Liver (tissue), 9 donors: ENCODE results near the gene PLOD3. TPM values are rescaled to one million over a fixed set of nuclear protein-coding genes. Genes with fewer than 3 reads are reported as not detected.

Source experiments
- DNase-seq: peaks from one replicate; pipeline ENCODE4 v3.0.0-alpha.2; 2017; ENCODE audit warnings: low spot score
- H3K27ac ChIP-seq, 2 donors: one replicate each; pipeline ENCODE4 v1.7.0; 2013; ENCODE audit warnings: inconsistent platforms in 2 of 2, low read length in 2 of 2, control low read depth in 1 of 2, low read depth in 1 of 2, mild to moderate bottlenecking in 1 of 2
- H3K27me3 ChIP-seq, 4 donors: one replicate each; pipeline versions ENCODE4 v1.6.1 to v1.7.0; 2013; ENCODE audit warnings: low read length in 3 of 4, inconsistent platforms in 1 of 4, mild to moderate bottlenecking in 1 of 4, moderate library complexity in 1 of 4; ENCODE audit not compliant: control insufficient read depth in 4 of 4, insufficient read depth in 4 of 4
- H3K36me3 ChIP-seq, 4 donors: one replicate each; pipeline versions ENCODE4 v1.6.1 to v1.7.0; 2013; ENCODE audit warnings: low read length in 3 of 4, mild to moderate bottlenecking in 3 of 4, low read depth in 1 of 4, moderate library complexity in 1 of 4; ENCODE audit not compliant: control insufficient read depth in 4 of 4, insufficient read depth in 3 of 4
- H3K4me1 ChIP-seq, 4 donors: one replicate each; pipeline versions ENCODE4 v1.6.1 to v1.7.0; 2013; ENCODE audit warnings: low read length in 3 of 4, mild to moderate bottlenecking in 3 of 4, moderate library complexity in 1 of 4; ENCODE audit not compliant: control insufficient read depth in 4 of 4, insufficient read depth in 4 of 4
- H3K4me3 ChIP-seq, 3 donors: one replicate each; pipeline versions ENCODE4 v1.6.1 to v1.7.0; 2013; ENCODE audit warnings: low read length in 3 of 3, control low read depth in 1 of 3, low read depth in 1 of 3, mild to moderate bottlenecking in 1 of 3
- H3K9ac ChIP-seq, 2 donors: one replicate each; pipeline ENCODE4 v1.7.0; 2013; ENCODE audit warnings: low read length in 2 of 2, mild to moderate bottlenecking in 2 of 2, moderate library complexity in 2 of 2, control low read depth in 1 of 2, low read depth in 1 of 2
- H3K9me3 ChIP-seq, 4 donors: one replicate each; pipeline versions ENCODE4 v1.6.1 to v1.7.0; 2013; ENCODE audit warnings: low read length in 3 of 4; ENCODE audit not compliant: control insufficient read depth in 4 of 4
- CTCF ChIP-seq: fragments of 150-350 bp; IDR thresholded peaks from 2 replicates; pipeline ENCODE4 v1.5.1; 2017; ENCODE audit warnings: improper control_type of control experiment, low read depth, low read length; ENCODE audit not compliant: missing input control
- EGR1 ChIP-seq, 2 donors: IDR thresholded peaks; 2 replicates each; pipeline ENCODE4 v1.6.1; 2016 to 2018; ENCODE audit warnings: antibody characterized with exemption in 2 of 2, low read depth in 2 of 2
- FOXA1 ChIP-seq: IDR thresholded peaks from 2 replicates; pipeline ENCODE4 v1.6.1; 2016; ENCODE audit warnings: antibody characterized with exemption
- FOXA2 ChIP-seq: IDR thresholded peaks from 2 replicates; pipeline ENCODE4 v1.6.1; 2016; ENCODE audit warnings: antibody characterized with exemption
- GABPA ChIP-seq, 2 donors: IDR thresholded peaks in 1 of 2; conservative IDR thresholded peaks in 1 of 2; 2 replicates each; pipeline ENCODE4 v1.6.1; 2016; ENCODE audit warnings: antibody characterized with exemption in 2 of 2, mild to moderate bottlenecking in 1 of 2, moderate library complexity in 1 of 2
- HNF4A ChIP-seq, 2 donors: conservative IDR thresholded peaks; 2 replicates each; pipeline ENCODE4 v1.6.1; 2016; ENCODE audit warnings: antibody characterized with exemption in 2 of 2, mild to moderate bottlenecking in 2 of 2
- HNF4G ChIP-seq: IDR thresholded peaks from 2 replicates; pipeline ENCODE4 v1.6.1; 2016; ENCODE audit warnings: antibody characterized with exemption
- JUND ChIP-seq, 2 donors: IDR thresholded peaks; 2 replicates each; pipeline ENCODE4 v1.6.1; 2016; ENCODE audit warnings: antibody characterized with exemption in 2 of 2
- MAX ChIP-seq: IDR thresholded peaks from 2 replicates; pipeline ENCODE4 v1.6.1; 2016; ENCODE audit warnings: antibody characterized with exemption
- NR2F2 ChIP-seq: IDR thresholded peaks from 2 replicates; pipeline ENCODE4 v1.6.1; 2016; ENCODE audit warnings: antibody characterized with exemption
- RAD21 ChIP-seq, 2 donors: IDR thresholded peaks; 2 replicates each; pipeline ENCODE4 v1.6.1; 2016; ENCODE audit warnings: antibody characterized with exemption in 2 of 2, mild to moderate bottlenecking in 2 of 2
- REST ChIP-seq: IDR thresholded peaks from 2 replicates; pipeline ENCODE4 v1.6.1; 2016; ENCODE audit warnings: antibody characterized with exemption, mild to moderate bottlenecking
- RXRA ChIP-seq, 2 donors: IDR thresholded peaks; 2 replicates each; pipeline ENCODE4 v1.6.1; 2017 to 2018; ENCODE audit warnings: antibody characterized with exemption in 2 of 2, mild to moderate bottlenecking in 1 of 2
- SP1 ChIP-seq: IDR thresholded peaks from 2 replicates; pipeline ENCODE4 v1.6.1; 2018; ENCODE audit warnings: antibody characterized with exemption, mild to moderate bottlenecking
- TAF1 ChIP-seq: conservative IDR thresholded peaks from 2 replicates; pipeline ENCODE4 v1.6.1; 2016; ENCODE audit warnings: antibody characterized with exemption, mild to moderate bottlenecking
- YY1 ChIP-seq: IDR thresholded peaks from 2 replicates; pipeline ENCODE4 v1.6.1; 2016; ENCODE audit warnings: antibody characterized with exemption, mild to moderate bottlenecking
- WGBS: extraction: QIAGEN DNeasy Blood & Tissue Kit; methylation state at CpG from one replicate; pipeline ENCODE4 v1.1.7; 2013; 5-methylcytosine and 5-hydroxymethylcytosine counted together
- polyA plus RNA-seq, 2 donors: library from polyadenylated mRNA; stranded (reverse) in 1 of 2; unstranded in 1 of 2; fragments of 200-250 nt in 1 of 2; fragments of >200 nt in 1 of 2; fragmentation: Nextera tagmentation in 1 of 2; extraction: Ambion mirVana in 1 of 2; gene quantifications; one replicate each; pipeline versions ENCODE4 v1.2.1 to v1.2.3, GENCODE V29; 2013 to 2015
- total RNA-seq, 2 donors: library from RNA; depleted of rRNA; stranded (reverse); fragments of >200 nt; gene quantifications; one replicate each; pipeline ENCODE4 v1.2.3, GENCODE V29; 2014
- TF ChIP-seq, protein P1 (sequence below): IDR thresholded peaks from 2 replicates; pipeline ENCODE4 v1.6.1; 2016; ENCODE audit warnings: antibody characterized with exemption
- TF ChIP-seq, protein P2 (sequence below): IDR thresholded peaks from 2 replicates; pipeline ENCODE4 v1.6.1; 2016; ENCODE audit warnings: antibody characterized with exemption
- donor health status: healthy.
- donor health status: healthy.
- donor health status: healthy.
- donor health status: healthy.
- donor health status: healthy.

PLOD3 gene
- total and polyA plus RNA-seq, 4 donors: 19.4 to 42.9 (median 27.7) TPM

DNA sequence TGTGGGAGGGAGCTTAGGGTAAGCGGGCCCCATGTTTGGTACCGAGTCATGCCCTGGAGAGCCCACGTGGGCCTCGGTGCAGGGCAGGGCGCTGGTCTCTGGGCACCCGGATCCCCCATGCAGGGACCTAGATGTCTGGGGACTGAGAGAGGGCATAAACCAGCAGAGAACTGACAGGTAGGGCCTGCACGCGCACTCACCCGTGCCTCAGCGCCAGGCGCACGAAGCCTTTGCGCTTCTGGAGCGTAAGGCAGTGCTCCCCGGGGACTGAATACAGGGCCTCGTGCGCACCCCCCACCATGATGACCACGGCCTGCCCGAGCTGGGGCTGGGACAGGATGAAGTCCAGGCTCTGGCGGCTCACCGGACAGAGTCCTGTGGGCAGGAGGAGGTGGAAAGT is 19.4 kb downstream of the PLOD3 start:
- WGBS: 90% methylated on average over 21 of the region's 21 CpGs
- H3K9me3 ChIP-seq: no peaks in the 10 kb centered on the region
- no peaks in the 10 kb centered on the region for H3K27me3 ChIP-seq

GRCh38 chr7:101195884-101196283 is 21.5 kb downstream of the PLOD3 start:
- TF ChIP-seq RXRA (IDR thresholded peaks at IDR 0.05): no peak
- no peak for TF ChIP-seq CTCF
- TF ChIP-seq, protein P1, sequence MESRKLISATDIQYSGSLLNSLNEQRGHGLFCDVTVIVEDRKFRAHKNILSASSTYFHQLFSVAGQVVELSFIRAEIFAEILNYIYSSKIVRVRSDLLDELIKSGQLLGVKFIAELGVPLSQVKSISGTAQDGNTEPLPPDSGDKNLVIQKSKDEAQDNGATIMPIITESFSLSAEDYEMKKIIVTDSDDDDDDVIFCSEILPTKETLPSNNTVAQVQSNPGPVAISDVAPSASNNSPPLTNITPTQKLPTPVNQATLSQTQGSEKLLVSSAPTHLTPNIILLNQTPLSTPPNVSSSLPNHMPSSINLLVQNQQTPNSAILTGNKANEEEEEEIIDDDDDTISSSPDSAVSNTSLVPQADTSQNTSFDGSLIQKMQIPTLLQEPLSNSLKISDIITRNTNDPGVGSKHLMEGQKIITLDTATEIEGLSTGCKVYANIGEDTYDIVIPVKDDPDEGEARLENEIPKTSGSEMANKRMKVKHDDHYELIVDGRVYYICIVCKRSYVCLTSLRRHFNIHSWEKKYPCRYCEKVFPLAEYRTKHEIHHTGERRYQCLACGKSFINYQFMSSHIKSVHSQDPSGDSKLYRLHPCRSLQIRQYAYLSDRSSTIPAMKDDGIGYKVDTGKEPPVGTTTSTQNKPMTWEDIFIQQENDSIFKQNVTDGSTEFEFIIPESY: no peak
- TF ChIP-seq REST: no peak
- no peak for TF ChIP-seq MAX
- TF ChIP-seq SP1: no peak
- no peak for TF ChIP-seq EGR1 (IDR thresholded peaks at IDR 0.05; ENCODE audit: low read depth in 2 of 2)
- TF ChIP-seq, protein P2, sequence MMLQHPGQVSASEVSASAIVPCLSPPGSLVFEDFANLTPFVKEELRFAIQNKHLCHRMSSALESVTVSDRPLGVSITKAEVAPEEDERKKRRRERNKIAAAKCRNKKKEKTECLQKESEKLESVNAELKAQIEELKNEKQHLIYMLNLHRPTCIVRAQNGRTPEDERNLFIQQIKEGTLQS: no peak
- no peak for TF ChIP-seq NR2F2
- TF ChIP-seq HNF4G: no peak
- no peak for TF ChIP-seq JUND (IDR thresholded peaks at IDR 0.05)
- no peak for TF ChIP-seq TAF1
- no peak for TF ChIP-seq HNF4A (conservative IDR thresholded peaks at IDR 0.05)
- no peak for TF ChIP-seq FOXA2
- TF ChIP-seq YY1: no peak
- no peak for TF ChIP-seq FOXA1
- no peak for TF ChIP-seq RAD21 (IDR thresholded peaks at IDR 0.05)
- no peak for TF ChIP-seq GABPA (IDR thresholded peaks at IDR 0.05 in 1 of 2, conservative IDR thresholded peaks at IDR 0.05 in 1 of 2)
- Histone ChIP-seq H3K27me3 (no peaks in the 10 kb centered on the region), H3K9me3 (no peaks in the 10 kb centered on the region), H3K4me1 (peaks cover 3 to 17% (median 11%) of the 10 kb centered on the region in 4 donors), H3K9ac (no peak overlapping the region), H3K4me3 (no peak overlapping the region), H3K36me3 (peaks cover 0 to 1% (median 0%) of the 10 kb centered on the region in 4 donors), H3K27ac (no peak overlapping the region)
- WGBS: 90% methylated on average over 17 of the region's 17 CpGs
- no peak for DNase-seq

More for the DNA sequence above, 19.4 kb downstream of the PLOD3 start:
- no peak for DNase-seq
- no peak for TF ChIP-seq NR2F2
- TF ChIP-seq MAX: no peak
- Histone ChIP-seq H3K27ac (no peak overlapping the region), H3K4me1 (peaks cover 2 to 27% (median 15%) of the 10 kb centered on the region in 4 donors), H3K36me3 (peaks cover 0 to 1% (median 0%) of the 10 kb centered on the region in 4 donors), H3K4me3 (no peak overlapping the region), H3K9ac (no peak overlapping the region)
